Superior temporal gyrus (tissue), 1 donor: ENCODE results near the gene UGT3A1.
"Not testable (repeated sequence)": the region's sequence is repeated elsewhere in the genome, so short reads cannot be mapped to it uniquely, and the experiment has no call there.

Experiments used
- DNase-seq: peaks from one replicate; pipeline ENCODE4 v3.0.0-alpha.2; 2016; ENCODE audit errors: extremely low spot score

The UGT3A1 gene

DNA sequence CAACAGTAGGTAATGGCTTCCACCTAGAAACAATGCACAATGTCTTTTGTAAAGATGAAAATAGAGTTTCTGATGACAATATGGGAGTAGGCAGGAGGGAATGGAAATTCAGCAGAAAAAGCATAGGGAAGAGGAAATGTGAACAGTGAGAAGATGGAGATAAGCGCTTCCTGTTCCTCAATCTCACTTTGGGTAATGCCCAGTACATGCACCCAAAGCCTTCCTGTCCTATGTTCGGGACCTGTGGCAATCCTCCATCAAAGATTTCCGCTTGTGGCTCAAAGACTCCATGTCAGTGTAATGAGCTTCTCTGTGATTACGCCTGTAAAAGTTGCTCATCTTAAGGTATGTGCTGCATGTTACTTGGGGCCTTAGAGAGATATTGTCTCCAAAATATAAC lies 2.7 kb downstream of the UGT3A1 start:
- no peak for DNase-seq

DNA sequence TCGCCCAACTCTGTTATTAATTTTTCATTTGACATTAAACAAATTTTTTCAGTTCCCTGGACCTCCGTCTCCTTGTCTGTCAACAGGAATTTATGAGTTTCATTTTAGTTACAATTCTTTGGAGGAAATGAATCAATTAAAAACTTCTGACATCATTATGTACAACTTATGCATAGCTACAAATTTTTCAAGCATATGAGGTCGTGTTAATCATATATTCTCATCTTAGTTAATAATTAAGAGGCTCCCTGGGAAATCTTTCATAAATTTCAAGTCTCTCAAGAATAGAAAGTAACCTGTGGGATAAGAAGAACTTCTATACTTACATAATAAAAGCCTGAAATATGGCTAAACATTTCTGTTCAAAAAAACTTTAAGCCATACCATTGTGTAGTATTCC lies 3.4 kb downstream of the UGT3A1 start:
- DNase-seq, result no peak

DNA sequence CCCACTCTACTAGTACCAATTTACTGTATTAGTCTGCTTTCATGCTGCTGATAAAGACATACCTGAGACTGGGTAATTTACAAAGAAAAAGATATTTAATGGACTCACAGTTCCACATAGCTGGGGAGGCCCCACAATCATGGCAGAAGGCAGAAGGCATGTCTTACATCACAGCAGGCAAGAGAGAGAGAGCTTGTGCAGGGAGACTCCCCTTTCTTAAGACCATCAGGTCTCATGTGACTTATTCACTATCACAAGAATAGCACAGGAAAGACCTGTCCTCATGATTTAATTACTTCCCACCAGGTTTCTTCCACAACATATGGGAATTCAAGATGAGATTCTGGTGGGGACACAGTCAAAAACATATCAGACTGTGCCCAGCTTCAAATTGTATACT lies 11.5 kb downstream of the UGT3A1 start:
- no peak for DNase-seq

DNA sequence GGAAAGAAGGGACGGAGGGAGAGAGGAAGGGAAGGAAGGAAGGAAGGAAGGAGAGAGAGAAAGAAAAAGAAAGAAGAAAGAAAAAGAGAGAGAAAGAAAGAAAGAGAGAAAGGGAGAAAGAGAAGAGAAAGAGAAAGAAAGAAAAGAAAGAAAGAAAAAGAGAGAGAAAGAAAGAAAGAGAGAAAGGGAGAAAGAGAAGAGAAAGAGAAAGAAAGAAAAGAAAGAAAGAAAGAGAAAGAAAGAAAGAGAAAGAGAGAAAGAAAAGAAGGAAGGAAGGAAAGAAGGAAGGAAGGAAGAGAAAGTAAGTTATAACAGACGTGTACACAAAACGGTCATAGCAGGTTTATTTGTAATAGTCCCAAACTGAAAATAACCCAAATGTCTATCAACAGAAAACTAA lies 14.3 kb downstream of the UGT3A1 start:
- DNase-seq, result not testable (repeated sequence)

DNA sequence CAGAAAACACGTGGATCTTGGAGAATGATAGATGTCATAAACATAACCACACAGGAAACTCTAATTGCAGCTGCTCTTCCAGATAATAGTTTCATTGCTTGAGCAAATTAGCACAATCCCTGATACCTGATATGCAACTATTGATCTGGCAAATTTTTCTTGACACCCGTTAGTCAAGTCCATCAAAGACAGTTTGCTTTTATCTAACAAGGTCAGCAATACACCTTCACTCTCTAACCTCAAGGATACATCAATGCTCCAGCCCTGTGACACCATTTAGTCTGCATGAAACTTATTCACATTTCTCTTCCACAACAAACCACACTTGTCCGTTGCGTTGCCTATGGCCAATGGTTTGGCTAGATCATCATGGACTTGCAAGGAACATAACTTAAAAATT lies 16.6 kb downstream of the UGT3A1 start:
- DNase-seq, result no peak

DNA sequence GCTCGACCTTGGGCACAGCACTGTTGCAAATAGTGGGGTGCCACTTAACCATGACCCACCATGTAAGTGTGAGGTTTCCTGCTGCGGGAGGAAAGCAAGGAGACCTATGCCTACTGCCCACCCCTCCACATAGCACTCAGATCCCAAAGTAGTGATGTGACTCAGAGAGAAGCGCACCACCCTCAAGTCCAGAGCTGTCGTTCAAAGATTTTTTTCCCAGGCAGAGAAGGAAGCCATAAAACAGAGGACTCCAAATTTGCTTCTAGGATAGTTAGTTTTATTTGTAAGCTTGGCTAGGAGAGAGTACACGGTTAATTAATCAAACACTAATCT lies 19.3 kb downstream of the UGT3A1 start:
- DNase-seq, result no peak

DNA sequence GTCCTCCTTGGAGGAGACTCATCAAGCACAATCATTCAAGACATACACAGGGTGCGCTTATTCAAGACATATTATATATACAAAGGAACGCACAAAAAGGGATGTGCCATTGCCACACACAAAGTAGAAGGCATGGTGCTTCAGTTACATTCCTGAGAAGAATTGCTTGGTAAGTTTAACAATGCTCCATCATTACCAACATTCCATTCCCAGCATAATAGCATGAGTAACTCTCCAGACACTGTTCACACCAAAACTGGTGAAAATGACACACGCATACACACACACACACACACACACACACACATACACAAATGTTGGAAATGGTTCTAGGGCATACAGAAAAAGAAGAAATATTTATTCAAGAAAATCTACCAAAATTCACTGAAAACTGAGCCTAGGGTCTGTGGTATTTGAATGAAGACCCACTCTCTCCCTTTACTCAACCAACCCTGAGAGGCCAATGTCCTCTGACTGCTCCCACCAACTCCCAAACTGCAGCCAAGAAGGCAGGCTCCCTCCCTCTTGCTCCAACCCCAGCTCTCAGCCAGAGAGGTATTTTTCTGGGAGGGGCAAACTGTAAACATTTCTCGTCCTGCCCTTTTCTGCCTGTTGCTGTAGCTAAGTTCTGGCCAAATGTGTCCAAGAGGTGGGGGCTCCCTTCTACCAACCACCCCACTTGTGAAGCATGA lies 19.9 kb downstream of the UGT3A1 start:
- no peak for DNase-seq

DNA sequence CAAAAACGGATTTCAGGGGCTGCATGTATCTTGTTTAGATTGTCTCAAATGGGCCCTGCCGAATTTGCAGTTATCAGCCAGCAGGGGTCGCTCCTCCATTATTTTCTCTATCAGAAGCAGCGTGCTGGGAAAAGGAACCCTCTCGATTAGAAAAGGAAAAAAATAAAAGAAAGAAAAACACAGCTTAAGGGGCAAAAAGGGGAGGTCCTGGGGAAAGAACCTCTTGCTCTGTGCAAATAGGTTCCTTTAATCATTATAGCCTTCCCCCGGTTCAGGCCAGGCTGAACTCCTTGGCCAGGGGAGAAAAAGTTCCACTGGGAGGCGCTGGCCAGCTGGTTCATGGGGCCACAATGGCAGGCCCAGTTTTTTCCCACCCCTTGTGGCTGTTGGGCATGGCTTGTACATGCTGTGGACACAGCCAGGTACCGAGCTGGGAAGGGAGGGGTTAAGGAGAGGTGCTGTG lies 27.8 kb downstream of the UGT3A1 start:
- no peak for DNase-seq

DNA sequence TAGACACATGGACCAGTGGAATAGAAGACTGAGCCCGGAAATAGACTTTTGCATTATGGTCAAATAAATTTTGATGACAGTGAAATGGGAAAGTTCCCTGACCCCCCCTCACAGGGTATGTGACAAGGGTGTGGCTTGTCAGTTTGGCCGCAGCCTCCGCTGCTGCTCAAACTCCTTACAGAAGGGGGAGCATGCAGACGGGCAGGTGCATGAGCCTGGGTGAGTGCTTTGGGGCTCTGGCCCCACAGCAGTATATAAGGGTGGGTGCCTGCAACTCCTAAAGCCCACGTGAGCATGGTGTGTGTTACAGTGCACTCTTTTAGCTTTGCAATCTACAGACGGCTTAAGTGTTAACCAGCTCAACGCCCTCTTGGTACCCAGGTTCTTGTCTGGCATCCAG lies 30.9 kb downstream of the UGT3A1 start:
- DNase-seq, result no peak

DNA sequence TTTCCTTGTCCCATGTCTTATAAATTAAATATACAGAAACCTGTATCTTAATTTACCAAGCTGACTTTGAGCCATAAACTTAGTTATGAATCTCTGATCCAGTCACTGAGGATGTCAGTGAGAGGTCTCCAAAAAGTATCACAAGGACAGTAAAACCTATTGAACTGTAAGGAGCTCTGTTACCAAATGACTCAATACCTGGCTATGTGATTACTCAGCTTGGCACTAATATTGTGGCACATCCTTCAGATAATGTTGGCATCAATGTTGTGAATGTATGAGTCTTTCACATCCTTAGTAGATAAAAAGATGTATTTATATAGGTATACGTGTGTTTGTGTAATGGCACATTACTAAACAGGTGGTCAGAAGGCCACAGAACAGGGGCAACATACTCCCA lies 34.8 kb downstream of the UGT3A1 start:
- no peak for DNase-seq

DNA sequence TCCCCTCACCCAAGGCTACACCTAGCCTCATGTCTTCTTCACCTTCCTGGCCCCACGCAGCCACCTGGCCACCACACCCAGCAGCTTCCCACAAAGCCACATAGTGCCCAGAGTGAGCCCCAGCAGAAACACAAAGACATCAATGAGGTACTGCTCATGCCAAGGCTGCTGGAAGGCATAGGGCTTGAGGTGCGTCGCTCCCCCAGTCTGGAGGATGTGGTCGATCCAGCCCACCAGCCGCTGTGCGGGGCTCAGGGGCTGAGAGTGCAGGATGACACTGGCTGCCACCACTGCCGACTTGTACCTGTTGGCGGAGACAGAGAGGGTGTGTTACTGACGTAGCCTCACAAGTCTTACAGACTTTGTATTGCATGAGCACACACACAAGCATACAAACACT lies 37.0 kb downstream of the UGT3A1 start:
- no peak for DNase-seq

DNA sequence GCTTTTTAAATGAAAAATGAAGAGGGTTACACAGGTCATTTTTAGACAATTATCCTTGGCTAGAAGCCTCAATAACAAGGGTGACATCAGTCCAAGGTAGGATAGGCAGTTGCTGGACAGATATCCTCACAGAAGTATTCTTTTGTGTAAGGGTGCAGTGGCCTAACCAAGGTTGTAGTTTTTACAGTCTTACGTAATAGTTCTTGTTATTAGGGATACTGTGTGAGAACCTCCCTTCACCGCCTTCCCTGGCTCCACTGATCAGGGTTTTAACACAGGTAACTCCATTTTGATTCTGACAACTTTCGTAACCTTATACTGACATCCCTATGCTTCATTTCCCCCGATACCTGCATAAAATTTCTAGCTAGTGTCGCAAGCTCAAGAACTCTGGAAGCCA lies 44.1 kb downstream of the UGT3A1 start:
- no peak for DNase-seq

DNA sequence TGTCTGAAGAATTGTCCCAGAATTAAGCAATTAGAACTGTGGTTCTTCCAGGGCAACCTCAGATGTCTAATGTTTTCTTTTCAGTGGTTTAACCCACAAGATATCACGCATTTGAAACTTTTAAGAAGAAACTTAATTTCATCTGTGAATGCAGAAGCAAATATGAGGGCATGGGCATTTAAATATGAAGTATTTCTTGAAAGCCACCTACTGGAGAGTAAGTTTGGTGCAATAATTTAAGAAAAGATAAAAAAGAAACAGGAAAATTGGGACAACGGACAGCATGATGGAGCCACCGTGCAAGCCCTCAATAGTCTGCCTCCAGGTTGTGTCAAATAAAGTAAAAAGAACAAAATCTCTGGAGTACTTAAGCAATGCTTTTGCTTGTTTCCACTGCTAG lies 51.6 kb downstream of the UGT3A1 start:
- DNase-seq, result no peak

DNA sequence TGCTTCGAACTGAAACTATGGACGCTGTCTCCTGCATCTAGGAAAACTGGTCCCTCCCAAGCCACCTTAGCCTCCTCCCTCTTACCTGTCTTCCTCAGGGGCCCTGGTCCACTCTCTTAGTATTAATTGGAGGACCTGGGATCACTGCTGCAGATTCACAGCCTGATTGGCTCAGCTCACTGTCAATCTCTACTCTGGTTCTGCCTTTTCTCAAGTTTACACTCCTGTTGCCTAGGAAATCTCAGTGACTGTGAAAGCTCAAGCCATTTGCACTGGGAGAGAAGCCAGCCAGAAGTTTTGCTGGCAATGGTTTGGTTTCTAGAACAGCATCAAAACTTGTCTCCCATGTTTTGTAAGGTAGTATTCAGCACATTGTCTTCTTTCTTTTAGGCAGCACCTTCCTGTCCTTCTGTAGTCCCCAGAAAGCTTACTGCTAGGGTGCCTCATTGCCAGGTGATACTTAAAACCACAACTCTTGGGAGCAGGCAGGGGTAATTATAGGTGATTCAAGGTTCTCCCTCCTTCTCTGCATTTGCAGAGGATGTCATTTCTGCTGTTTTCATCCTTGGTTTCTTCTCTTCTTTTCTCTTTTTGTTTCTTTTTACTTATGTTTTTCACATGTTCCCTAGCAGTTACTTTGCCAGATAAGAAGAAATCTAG lies 52.5 kb downstream of the UGT3A1 start, which contains the start of gene CAPSL:
Gene CAPSL (minus strand): TSS at position 55 of the 660 bp plus-strand sequence. CDS start 17,502 bp downstream, outside the sequence.
- peak; percentile 33 for DNase-seq

DNA sequence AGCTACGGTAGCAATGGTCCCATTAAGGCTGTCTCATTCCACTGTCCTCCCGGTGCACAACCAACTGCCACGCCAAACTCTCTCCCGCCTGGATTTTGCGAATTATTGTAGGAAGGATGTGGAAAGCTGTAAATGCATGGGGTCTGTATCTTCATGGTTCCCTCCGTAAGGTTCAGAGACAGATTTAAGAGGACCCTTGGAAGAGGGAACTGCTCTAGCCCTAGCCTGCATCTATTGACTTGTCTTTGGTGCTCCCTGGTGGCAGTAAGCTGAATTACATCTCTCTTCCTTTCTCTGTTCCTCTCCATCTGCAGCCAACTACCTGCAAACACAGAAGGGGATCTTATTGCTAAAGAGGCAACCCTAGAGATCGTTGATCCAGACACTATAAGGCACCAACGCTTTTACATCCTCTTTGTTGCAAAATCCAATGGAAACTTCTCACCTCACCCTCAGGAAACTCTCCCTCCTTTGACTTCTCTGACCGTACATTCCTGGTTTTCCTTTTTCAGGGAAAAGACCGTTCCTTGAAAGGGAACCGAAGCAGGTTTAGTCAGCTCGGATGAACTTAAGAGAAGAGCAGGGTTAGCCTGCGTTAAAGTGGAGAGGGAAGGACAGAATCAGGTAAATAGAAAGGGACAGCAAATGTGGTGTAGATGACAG lies 64.7 kb downstream of the UGT3A1 start:
- DNase-seq, result peak; percentile 93

DNA sequence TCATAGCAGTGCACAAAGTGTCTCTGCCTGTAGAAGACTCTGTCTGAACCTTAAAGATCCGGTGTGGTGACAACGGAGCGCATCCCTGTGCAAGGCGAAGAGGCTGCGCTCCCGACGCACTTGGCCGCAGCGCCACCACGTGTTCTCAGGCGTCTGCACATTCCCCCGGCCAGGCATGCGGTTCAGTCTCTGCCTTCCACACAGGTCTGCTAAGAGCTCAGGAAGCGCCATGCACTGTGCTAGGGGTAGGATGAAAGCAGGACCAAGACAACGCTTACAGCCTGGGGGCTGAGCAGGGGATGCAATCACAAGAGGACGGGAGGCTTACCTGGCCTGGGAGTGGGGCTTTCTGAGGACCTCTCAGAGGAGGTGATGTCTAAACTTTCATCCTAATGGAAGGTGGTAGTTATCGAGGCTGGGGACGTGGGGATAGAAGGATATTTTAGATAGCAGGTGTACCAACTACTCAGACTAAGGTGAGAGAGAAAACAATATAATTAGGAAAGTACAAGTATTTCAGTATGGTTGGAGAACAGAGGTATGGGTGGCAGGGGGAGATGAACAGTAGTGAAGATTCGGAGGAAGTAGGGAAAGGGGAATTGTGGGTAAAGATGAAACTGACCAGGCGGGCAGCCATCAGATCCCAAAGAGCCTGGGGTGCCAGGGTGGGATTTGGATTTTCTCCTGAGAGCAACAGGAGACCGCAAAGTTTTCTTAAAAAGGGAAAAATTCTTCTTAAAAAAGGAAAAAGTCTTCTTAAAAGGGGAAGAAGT lies 66.1 kb downstream of the UGT3A1 start:
- DNase-seq, result peak; percentile 84

DNA sequence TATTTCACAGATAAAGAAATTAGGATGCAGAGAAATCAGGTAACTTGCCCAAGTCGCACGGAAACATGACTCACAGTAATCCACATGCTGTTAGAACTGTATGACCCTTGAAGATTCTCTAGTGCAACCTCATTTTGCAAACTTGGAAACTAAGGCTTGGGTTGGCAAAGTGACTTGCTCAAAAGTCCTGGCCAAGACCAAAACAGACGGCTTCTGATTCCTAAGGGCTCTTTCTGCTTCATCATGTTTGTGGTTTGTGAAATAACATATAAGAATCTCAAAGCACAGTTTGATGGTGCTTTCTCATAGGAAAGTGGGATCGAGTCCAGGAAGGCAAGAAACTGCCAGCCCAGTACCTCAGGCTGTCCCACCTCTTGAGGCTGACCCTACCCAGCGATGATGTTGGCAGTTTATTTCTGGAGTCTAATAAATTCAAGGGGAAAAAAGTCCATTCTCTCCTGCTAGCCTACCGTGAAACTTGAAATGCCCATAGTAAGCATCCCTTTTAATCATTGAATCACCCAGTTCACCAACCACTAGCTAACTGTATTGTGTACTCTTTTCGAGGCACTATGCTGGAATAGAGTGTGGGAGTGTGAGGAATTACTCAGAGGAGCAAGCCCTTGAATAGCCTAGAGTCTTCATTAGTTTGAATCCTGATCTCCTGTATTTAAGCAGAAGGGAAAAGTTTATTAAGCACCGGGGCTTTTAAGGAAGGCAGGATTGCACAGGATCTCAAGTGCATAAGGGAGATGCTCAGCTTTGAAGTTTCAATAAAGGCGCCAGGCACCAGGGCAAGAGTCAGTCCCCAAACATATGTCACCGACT lies 66.9 kb downstream of the UGT3A1 start:
- no peak for DNase-seq

DNA sequence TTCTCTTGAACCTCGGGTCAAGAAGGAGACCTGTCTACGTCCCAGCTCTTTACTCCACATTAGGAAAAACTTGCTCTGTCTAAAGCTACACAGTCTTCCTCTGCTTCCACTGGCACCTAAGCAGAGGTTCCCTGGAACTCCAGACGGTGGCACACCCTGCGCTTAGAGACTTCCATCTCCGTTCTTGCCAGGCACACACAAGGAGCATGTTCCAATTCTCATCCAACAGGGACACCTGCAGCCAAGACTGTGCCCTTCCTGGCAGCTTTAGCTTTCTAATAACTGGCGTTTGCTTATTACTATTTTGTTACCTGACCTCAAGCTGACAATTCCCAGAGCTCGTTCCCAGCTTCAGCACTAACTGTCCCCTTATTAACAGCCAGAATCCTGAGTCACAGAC lies 68.7 kb downstream of the UGT3A1 start:
- no peak for DNase-seq

DNA sequence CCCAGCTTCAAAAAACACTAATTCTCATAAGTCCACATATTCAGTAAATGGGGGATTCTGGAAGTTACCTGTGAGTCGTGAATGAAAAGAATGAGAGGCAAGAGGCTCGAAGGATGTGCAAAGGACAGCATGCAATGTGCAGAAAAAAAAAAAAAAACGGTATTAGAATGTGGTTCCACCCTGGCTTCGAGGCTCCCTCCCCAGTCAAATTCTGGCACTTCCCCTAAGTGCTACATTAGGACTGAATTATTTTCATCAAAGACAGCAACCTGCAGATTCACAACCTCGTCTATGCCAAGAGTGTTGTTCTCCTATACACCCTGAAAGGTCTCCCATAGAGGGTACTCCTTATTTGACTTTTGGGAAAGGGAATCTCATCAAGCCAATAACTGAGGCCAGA lies 69.3 kb downstream of the UGT3A1 start:
- no peak for DNase-seq

DNA sequence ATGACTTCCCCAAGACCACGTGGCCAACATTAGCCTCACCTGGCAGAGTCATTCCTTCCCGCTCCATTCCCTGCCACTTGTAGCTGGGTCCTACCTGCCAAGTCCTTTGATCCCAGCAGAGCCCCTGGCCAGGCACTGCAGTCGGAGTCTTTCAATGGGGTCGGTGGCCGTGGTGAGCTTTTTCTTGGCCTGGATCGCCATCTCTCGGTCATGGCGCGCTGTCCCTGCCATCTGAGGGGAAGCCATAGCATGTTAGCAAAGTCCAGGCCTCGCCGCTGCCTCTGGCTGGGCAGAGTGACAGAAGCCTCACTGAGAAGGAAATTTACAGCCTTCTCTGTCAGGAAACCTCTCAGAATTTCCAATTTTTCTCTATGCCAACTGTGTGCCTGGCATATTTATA lies 70.3 kb downstream of the UGT3A1 start:
- DNase-seq, result no peak

DNA sequence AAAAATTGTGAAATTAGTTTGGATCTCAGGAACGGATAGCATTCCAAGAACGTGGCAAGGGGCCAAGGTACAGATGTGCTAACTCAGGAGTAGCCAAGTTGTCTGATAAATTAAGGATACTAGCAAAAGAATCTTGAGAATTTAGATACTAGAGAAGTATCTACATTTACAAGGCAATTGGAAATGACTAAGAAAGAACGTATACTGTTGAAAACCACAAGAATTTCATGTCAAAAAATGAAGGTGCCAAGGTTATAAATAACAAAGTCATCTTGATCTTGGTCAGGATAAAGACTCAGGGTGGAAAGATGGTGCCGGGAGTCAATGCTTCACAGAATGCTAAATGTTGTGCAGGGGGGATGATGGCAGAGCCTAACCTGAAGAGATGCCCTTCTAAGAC lies 72.0 kb downstream of the UGT3A1 start:
- DNase-seq, result no peak
